ENCODE data around the gene CCDC144A. TPM values are rescaled to one million over a fixed set of nuclear protein-coding genes. Genes with fewer than 3 reads are reported as not detected.
"Not testable (repeated sequence)": the region's sequence is repeated elsewhere in the genome, so short reads cannot be mapped to it uniquely, and the experiment has no call there.

The CCDC144A gene
- total and polyA plus RNA-seq, 3 experiments from 2014 or later, result 0.95 to 1.5 (median 1.2) TPM

- ChIA-PET POLR2A (no interaction called here), CTCF (no interaction called here)
- no peaks in the 10 kb centered on the region for H3K36me3 Mint-ChIP-seq
These were observed 128.3 kb downstream of the CCDC144A start for GRCh38 chr17:16818340-16818739.

GRCh38 chr17:16818821-16819683 lies 129.0 kb downstream of the CCDC144A start:
- Mint-ChIP-seq H3K36me3 (no peaks in the 10 kb centered on the region), H3K4me3 (no peak overlapping the region), H3K27ac (no peak overlapping the region), H3K4me1 (no peaks in the 10 kb centered on the region), H3K27me3 (peaks cover 6 to 32% of the 10 kb centered on the region in 2 donors), H3K9me3 (no peaks in the 10 kb centered on the region)
- H3K9me3 ChIP-seq (ENCODE audit: low read length), result no peaks in the 10 kb centered on the region
- H3K27ac ChIP-seq (ENCODE audit: low read depth, low read length), result no peak overlapping the region
- H3K4me1 ChIP-seq (ENCODE audit: insufficient read depth, low read length), result no peaks in the 10 kb centered on the region
- no peak for DNase-seq
- no peaks in the 10 kb centered on the region for H3K36me3 ChIP-seq (ENCODE audit: insufficient read depth, low read length)
- no peaks in the 10 kb centered on the region for H3K27me3 ChIP-seq (ENCODE audit: insufficient read depth, low read length, poor library complexity, severe bottlenecking)
- CTCF ChIA-PET, result no interaction called here
- no peak overlapping the region for H3K4me3 ChIP-seq (ENCODE audit: low read length)
- POLR2A ChIA-PET, result no interaction called here

More at GRCh38 chr17:16818340-16818739, 128.3 kb downstream of the CCDC144A start:
- Histone ChIP-seq H3K4me1 (ENCODE audit: insufficient read depth, low read length) (no peaks in the 10 kb centered on the region), H3K27me3 (ENCODE audit: insufficient read depth, low read length, poor library complexity, severe bottlenecking) (no peaks in the 10 kb centered on the region), H3K9me3 (ENCODE audit: low read length) (no peaks in the 10 kb centered on the region), H3K4me3 (ENCODE audit: low read length) (no peak overlapping the region), H3K36me3 (ENCODE audit: insufficient read depth, low read length) (no peaks in the 10 kb centered on the region), H3K27ac (ENCODE audit: low read depth, low read length) (no peak overlapping the region)
- Mint-ChIP-seq H3K4me3 (no peak overlapping the region), H3K27ac (no peak overlapping the region), H3K9me3 (no peaks in the 10 kb centered on the region), H3K27me3 (peaks cover 11 to 32% of the 10 kb centered on the region in 2 donors), H3K4me1 (no peaks in the 10 kb centered on the region)
- DNase-seq, result no peak

- no peaks in the 10 kb centered on the region for H3K4me1 ChIP-seq (ENCODE audit: insufficient read depth, low read length)
- H3K27ac ChIP-seq (ENCODE audit: low read depth, low read length), result no peak overlapping the region
- H3K4me3 ChIP-seq (ENCODE audit: low read length), result no peak overlapping the region
- H3K4me3 Mint-ChIP-seq, result no peak overlapping the region
- no peaks in the 10 kb centered on the region for H3K4me1 Mint-ChIP-seq
- H3K27ac Mint-ChIP-seq, result no peak overlapping the region
- no peaks in the 10 kb centered on the region for H3K9me3 Mint-ChIP-seq
- no peaks in the 10 kb centered on the region for H3K9me3 ChIP-seq (ENCODE audit: low read length)
- POLR2A ChIA-PET, result no interaction called here
- H3K27me3 Mint-ChIP-seq, result peaks cover 6 to 31% of the 10 kb centered on the region in 2 donors
- DNase-seq, result no peak
- CTCF ChIA-PET, result no interaction called here
- no peaks in the 10 kb centered on the region for H3K36me3 Mint-ChIP-seq
- H3K27me3 ChIP-seq (ENCODE audit: insufficient read depth, low read length, poor library complexity, severe bottlenecking), result no peaks in the 10 kb centered on the region
- H3K36me3 ChIP-seq (ENCODE audit: insufficient read depth, low read length), result no peaks in the 10 kb centered on the region
These were observed 130.3 kb downstream of the CCDC144A start for GRCh38 chr17:16820161-16820877.

- H3K4me3 Mint-ChIP-seq, result no peak overlapping the region
- ChIA-PET POLR2A (no interaction called here), CTCF (no interaction called here)
- peaks cover 6 to 28% of the 10 kb centered on the region in 2 donors for H3K27me3 Mint-ChIP-seq
- H3K27ac Mint-ChIP-seq, result no peak overlapping the region
- Histone ChIP-seq H3K27me3 (ENCODE audit: insufficient read depth, low read length, poor library complexity, severe bottlenecking) (no peaks in the 10 kb centered on the region), H3K27ac (ENCODE audit: low read depth, low read length) (no peak overlapping the region), H3K4me3 (ENCODE audit: low read length) (no peak overlapping the region), H3K4me1 (ENCODE audit: insufficient read depth, low read length) (no peaks in the 10 kb centered on the region), H3K9me3 (ENCODE audit: low read length) (no peaks in the 10 kb centered on the region), H3K36me3 (ENCODE audit: insufficient read depth, low read length) (no peaks in the 10 kb centered on the region)
- H3K9me3 Mint-ChIP-seq, result no peaks in the 10 kb centered on the region
- H3K36me3 Mint-ChIP-seq, result peaks cover 0 to 3% (median 0%) of the 10 kb centered on the region in 3 donors
- no peaks in the 10 kb centered on the region for H3K4me1 Mint-ChIP-seq
- no peak for DNase-seq
These were observed 131.0 kb downstream of the CCDC144A start for GRCh38 chr17:16820979-16821543.

- peaks cover 7 to 26% of the 10 kb centered on the region in 2 donors for H3K27me3 Mint-ChIP-seq
- H3K4me1 ChIP-seq (ENCODE audit: insufficient read depth, low read length); H3K27me3 ChIP-seq (ENCODE audit: insufficient read depth, low read length, poor library complexity, severe bottlenecking); H3K27ac ChIP-seq (ENCODE audit: low read depth, low read length); H3K36me3 Mint-ChIP-seq; H3K4me3 ChIP-seq (ENCODE audit: low read length); H3K4me3 Mint-ChIP-seq; H3K9me3 Mint-ChIP-seq; H3K27ac Mint-ChIP-seq; H3K4me1 Mint-ChIP-seq; H3K36me3 ChIP-seq (ENCODE audit: insufficient read depth, low read length); DNase-seq; POLR2A ChIA-PET; CTCF ChIA-PET; H3K9me3 ChIP-seq (ENCODE audit: low read length): not testable (repeated sequence)
These were observed 132.1 kb downstream of the CCDC144A start for GRCh38 chr17:16822133-16822532.

GRCh38 chr17:16823768-16824406 lies 133.8 kb downstream of the CCDC144A start:
- CTCF ChIA-PET; H3K27me3 Mint-ChIP-seq; H3K27me3 ChIP-seq (ENCODE audit: insufficient read depth, low read length, poor library complexity, severe bottlenecking); H3K9me3 Mint-ChIP-seq; H3K36me3 Mint-ChIP-seq; H3K4me3 Mint-ChIP-seq; H3K36me3 ChIP-seq (ENCODE audit: insufficient read depth, low read length); H3K27ac ChIP-seq (ENCODE audit: low read depth, low read length); DNase-seq; H3K27ac Mint-ChIP-seq; H3K9me3 ChIP-seq (ENCODE audit: low read length); H3K4me1 ChIP-seq (ENCODE audit: insufficient read depth, low read length); POLR2A ChIA-PET; H3K4me1 Mint-ChIP-seq; H3K4me3 ChIP-seq (ENCODE audit: low read length): not testable (repeated sequence)

Measured in CD8-positive, alpha-beta memory T cell (primary cell).